Prostate gland (tissue), 2 donors: Measurements from ENCODE around the gene C1GALT1. TPM values are rescaled to one million over a fixed set of nuclear protein-coding genes. Genes with fewer than 3 reads are reported as not detected.

Experiments
- DNase-seq: peaks from one replicate; pipeline ENCODE4 v3.0.0-alpha.2; 2019; ENCODE audit warnings: low spot score
- H3K27ac ChIP-seq, 2 donors: fragments of 200-600 bp; sonication (generic); 2 replicates each; pipeline ENCODE4 v1.5.1; 2017 to 2019
- H3K27me3 ChIP-seq: fragments of 200-600 bp; sonication (generic); replicated peaks from 2 replicates; pipeline ENCODE4 v1.5.1; 2019; ENCODE audit not compliant: insufficient read depth
- H3K36me3 ChIP-seq, 2 donors: fragments of 200-600 bp; sonication (generic); 1 replicate in 1 of 2; 2 replicates in 1 of 2; pipeline versions ENCODE4 v1.5.1 to v1.8.1; 2017 to 2019
- H3K4me1 ChIP-seq: fragments of 200-600 bp; sonication (generic); replicated peaks from 2 replicates; pipeline ENCODE4 v1.5.1; 2019
- H3K4me3 ChIP-seq, 2 donors: fragments of 200-600 bp; sonication (generic); 2 replicates each; pipeline ENCODE4 v1.5.1; 2017 to 2019
- H3K9me3 ChIP-seq: fragments of 200-600 bp; sonication (generic); 2 replicates; pipeline ENCODE4 v1.5.1; 2017
- CTCF ChIP-seq, 4 experiments: fragments of 200-600 bp in 2 of 4; fragments of 450-650 bp in 2 of 4; sonication (generic) in 2 of 4; IDR thresholded peaks; 1 replicate in 3 of 4; 2 replicates in 1 of 4; pipeline ENCODE4 v1.5.1; 2016 to 2019; ENCODE audit warnings: antibody characterized with exemption in 4 of 4, mild to moderate bottlenecking in 2 of 4, moderate library complexity in 2 of 4
- POLR2A ChIP-seq: fragments of 450-650 bp; IDR thresholded peaks from one replicate; pipeline ENCODE4 v1.6.1; 2016; ENCODE audit warnings: antibody characterized with exemption, mild to moderate bottlenecking
- POLR2AphosphoS5 ChIP-seq: sonication (generic); formaldehyde crosslinking; IDR thresholded peaks from one replicate; pipeline ENCODE4 v1.6.1; 2017; ENCODE audit warnings: antibody characterized with exemption
- whole genome bisulfite sequencing: methylation state at CpG from one replicate; pipeline ENCODE4 v1.1.5; 2018; 5-methylcytosine and 5-hydroxymethylcytosine counted together
- intact Hi-C: fragments of 100-400 bp; cut with DNase I; formaldehyde crosslinking; loops from one replicate; pipeline ENCODE4 v1.14.2; 2022
- total RNA-seq, 2 donors: library from RNA; depleted of rRNA; stranded (reverse); fragments of >200 nt; gene quantifications; one replicate each; pipeline ENCODE4 v1.1.0, GENCODE V29; 2016

C1GALT1 gene
- total RNA-seq, 2 donors from 2014 or later, result 16.1 to 16.8 TPM

DNA sequence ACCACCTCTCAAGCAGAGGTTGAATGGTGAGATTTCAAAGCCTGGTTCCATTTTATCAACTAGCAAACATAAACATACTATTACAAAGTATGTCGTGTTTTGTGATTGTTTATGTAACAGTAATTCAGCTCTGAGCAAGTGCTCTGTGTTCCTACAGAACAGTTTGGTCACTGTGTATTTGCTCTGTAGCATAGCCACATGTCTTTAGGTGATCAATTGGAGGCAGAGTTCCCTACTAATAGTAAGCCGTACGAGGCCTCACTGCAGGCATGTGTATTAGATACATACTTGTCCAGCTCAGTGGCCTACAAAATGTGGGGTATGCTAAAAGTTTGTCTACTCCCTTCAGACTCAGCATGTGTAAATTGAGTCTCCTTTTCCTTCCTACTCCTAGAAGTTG is 53.0 kb downstream of the C1GALT1 start:
- WGBS, result 72% methylated on average over 3 of the region's 3 CpGs
- Histone ChIP-seq H3K4me3 (no peak overlapping the region), H3K27me3 (no peaks in the 10 kb centered on the region), H3K9me3 (no peaks in the 10 kb centered on the region), H3K4me1 (no peaks in the 10 kb centered on the region), H3K36me3 (no peaks in the 10 kb centered on the region), H3K27ac (no peak overlapping the region)
- intact Hi-C loops, result no loop called here
- TF ChIP-seq POLR2AphosphoS5 (no peak), CTCF (IDR thresholded peaks at IDR 0.05) (no peak), POLR2A (no peak)
- DNase-seq, result no peak

GRCh38 chr7:7236041-7236440 is 53.7 kb downstream of the C1GALT1 start:
- H3K27me3 ChIP-seq, result no peaks in the 10 kb centered on the region
- intact Hi-C loops, result no loop called here
- no peaks in the 10 kb centered on the region for H3K9me3 ChIP-seq
- WGBS, result 49% methylated on average over 1 of the region's 1 CpG
- H3K4me3 ChIP-seq, result no peak overlapping the region
- DNase-seq, result no peak
- TF ChIP-seq POLR2A (no peak), CTCF (IDR thresholded peaks at IDR 0.05) (no peak)
- H3K36me3 ChIP-seq, result no peaks in the 10 kb centered on the region
- no peaks in the 10 kb centered on the region for H3K4me1 ChIP-seq
- no peak overlapping the region for H3K27ac ChIP-seq

DNA sequence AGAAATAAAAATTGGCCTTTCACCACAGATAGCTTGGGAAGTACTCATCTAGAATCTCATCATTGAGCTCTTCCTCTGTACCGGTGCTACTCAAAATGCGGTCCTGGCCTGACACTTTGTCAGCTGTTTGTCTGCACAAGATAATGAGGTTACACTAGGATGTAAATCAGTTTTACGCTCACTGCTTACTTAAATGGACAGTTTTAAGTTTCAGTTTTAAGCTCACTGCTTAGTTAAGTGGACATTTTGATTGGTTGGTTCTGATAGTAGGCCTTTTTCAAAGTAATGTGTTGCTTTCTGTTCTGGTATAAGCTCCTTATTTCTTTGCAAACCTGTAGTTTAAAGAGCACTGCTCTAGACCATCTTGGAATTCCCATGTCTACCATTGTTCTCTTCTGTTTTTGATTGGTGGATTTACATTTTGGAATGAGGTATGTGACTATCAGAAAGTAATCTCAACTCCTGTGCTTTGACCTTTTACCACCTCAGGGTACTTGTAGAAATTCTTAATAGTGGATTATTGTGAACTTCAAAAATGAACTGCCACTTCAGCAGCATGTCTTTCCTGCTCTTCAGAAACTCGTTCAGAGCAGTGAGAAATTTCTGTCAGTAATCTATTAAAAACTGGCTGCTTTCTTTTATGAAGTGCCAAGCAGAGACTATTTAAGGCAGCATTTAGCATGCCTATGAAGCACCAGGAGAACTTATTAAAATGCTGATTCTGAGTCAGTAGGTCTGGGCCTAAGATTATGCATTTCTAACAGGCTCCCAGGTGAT is 55.0 kb downstream of the C1GALT1 start:
- Histone ChIP-seq H3K4me3 (no peak overlapping the region), H3K36me3 (no peaks in the 10 kb centered on the region), H3K27ac (no peak overlapping the region), H3K27me3 (no peaks in the 10 kb centered on the region), H3K9me3 (no peaks in the 10 kb centered on the region), H3K4me1 (no peaks in the 10 kb centered on the region)
- intact Hi-C loops, result no loop called here
- no peak for TF ChIP-seq POLR2A
- TF ChIP-seq POLR2AphosphoS5, result no peak
- no peak for TF ChIP-seq CTCF (IDR thresholded peaks at IDR 0.05)
- 60% methylated on average over 4 of the region's 4 CpGs for WGBS
- no peak for DNase-seq

DNA sequence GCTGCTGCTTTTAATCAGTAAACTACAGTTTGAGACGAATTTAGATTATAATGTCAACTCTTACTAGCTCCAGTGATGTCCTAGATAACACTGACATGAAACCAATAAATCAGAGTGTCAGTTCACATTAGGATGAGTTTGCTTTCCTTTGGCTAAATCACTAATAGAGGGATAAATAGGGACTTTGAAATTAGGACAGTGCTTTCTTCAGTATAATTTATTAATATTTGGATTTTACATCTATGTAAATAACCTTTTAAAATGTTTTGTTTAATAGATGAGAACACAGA is 55.6 kb downstream of the C1GALT1 start:
- no peaks in the 10 kb centered on the region for H3K4me1 ChIP-seq
- WGBS, result 26% methylated on average over 1 of the region's 1 CpG
- no peak overlapping the region for H3K4me3 ChIP-seq
- no peaks in the 10 kb centered on the region for H3K36me3 ChIP-seq
- H3K27ac ChIP-seq, result no peak overlapping the region
- H3K9me3 ChIP-seq, result no peaks in the 10 kb centered on the region
- intact Hi-C loops, result no loop called here
- DNase-seq, result no peak
- no peaks in the 10 kb centered on the region for H3K27me3 ChIP-seq
- TF ChIP-seq POLR2A (no peak), POLR2AphosphoS5 (no peak), CTCF (IDR thresholded peaks at IDR 0.05) (no peak)

GRCh38 chr7:7239346-7239745 is 57.0 kb downstream of the C1GALT1 start:
- intact Hi-C loops, result no loop called here
- Histone ChIP-seq H3K4me3 (no peak overlapping the region), H3K36me3 (no peaks in the 10 kb centered on the region), H3K27me3 (no peaks in the 10 kb centered on the region), H3K9me3 (no peaks in the 10 kb centered on the region), H3K4me1 (no peaks in the 10 kb centered on the region), H3K27ac (no peak overlapping the region)
- 89% methylated on average over 1 of the region's 1 CpG for WGBS
- no peak for DNase-seq
- TF ChIP-seq POLR2AphosphoS5, result no peak
- no peak for TF ChIP-seq CTCF (IDR thresholded peaks at IDR 0.05)
- TF ChIP-seq POLR2A, result no peak
